K562 (cell line): ENCODE measurements around the gene ANKRD34A. TPM values are rescaled to one million over a fixed set of nuclear protein-coding genes. Genes with fewer than 3 reads are reported as not detected.

Experiments
- CHCHD3 ChIP-seq: fragments of 250-450 bp; sonication (Bioruptor Pico); IDR thresholded peaks from 2 replicates; pipeline ENCODE4 v2.1.2; 2022; ENCODE audit warnings: mild to moderate bottlenecking
- EZH2 ChIP-seq: IDR thresholded peaks from 2 replicates; pipeline ENCODE4 v1.6.1; 2012; ENCODE audit warnings: low read depth, mild to moderate bottlenecking, inconsistent platforms, low read length, borderline replicate concordance
- HINFP ChIP-seq: fragments of 450-650 bp; conservative IDR thresholded peaks from 2 replicates; pipeline ENCODE4 v1.6.1; 2016; ENCODE audit warnings: missing genetic modification characterization, low read depth, mild to moderate bottlenecking, control low read depth, missing compliant biosample characterization
- JUNB ChIP-seq: fragments of 450-650 bp; formaldehyde crosslinking; conservative IDR thresholded peaks from 2 replicates; pipeline ENCODE4 v1.4.0; 2020; ENCODE audit warnings: mild to moderate bottlenecking
- MCM5 ChIP-seq: fragments of 450-650 bp; IDR thresholded peaks from 2 replicates; pipeline ENCODE4 v1.6.1; 2016; ENCODE audit warnings: low read depth
- MEIS2 ChIP-seq: fragments of 450-650 bp; IDR thresholded peaks from 2 replicates; pipeline ENCODE4 v1.6.1; 2014; ENCODE audit warnings: mild to moderate bottlenecking; ENCODE audit not compliant: partially characterized antibody
- NFRKB ChIP-seq: fragments of 450-650 bp; IDR thresholded peaks from 2 replicates; pipeline ENCODE4 v1.6.1; 2016; ENCODE audit warnings: low read depth
- NFXL1 ChIP-seq: fragments of 450-650 bp; formaldehyde crosslinking; IDR thresholded peaks from 2 replicates; pipeline ENCODE4 v1.4.0; 2021; ENCODE audit warnings: mild to moderate bottlenecking
- PHTF2 ChIP-seq: fragments of 250-450 bp; sonication (Bioruptor Pico); IDR thresholded peaks from 2 replicates; pipeline ENCODE4 v1.5.0; 2021; ENCODE audit warnings: mild to moderate bottlenecking
- RFX7 ChIP-seq: fragments of 250-450 bp; sonication (Bioruptor Pico); IDR thresholded peaks from 2 replicates; pipeline ENCODE4 v1.5.1; 2021; ENCODE audit warnings: mild to moderate bottlenecking
- THRA ChIP-seq: fragments of 450-650 bp; IDR thresholded peaks from 2 replicates; pipeline ENCODE4 v1.6.1; 2017; ENCODE audit warnings: mild to moderate bottlenecking, moderate library complexity
- ZBTB34 ChIP-seq: fragments of 250-450 bp; sonication (Bioruptor Pico); IDR thresholded peaks from 2 replicates; pipeline ENCODE4 v1.8.0; 2021; ENCODE audit warnings: mild to moderate bottlenecking, moderate library complexity
- ZC3H4 ChIP-seq: sonication (generic); formaldehyde crosslinking; IDR thresholded peaks from 2 replicates; pipeline ENCODE4 v1.9.0; 2021; ENCODE audit warnings: missing genetic modification reagents, borderline replicate concordance
- ZNF318 ChIP-seq, 2 experiments: fragments of 450-650 bp; IDR thresholded peaks; 2 replicates each; pipeline ENCODE4 v1.6.1; 2016; ENCODE audit warnings: mild to moderate bottlenecking in 2 of 2, borderline replicate concordance in 1 of 2, low read depth in 1 of 2, moderate library complexity in 1 of 2
- ZNF586 ChIP-seq: fragments of 450-650 bp; formaldehyde crosslinking; conservative IDR thresholded peaks from 2 replicates; pipeline ENCODE4 v1.4.0; 2020; ENCODE audit warnings: mild to moderate bottlenecking, moderate library complexity
- ZZZ3 ChIP-seq: fragments of 450-650 bp; IDR thresholded peaks from 2 replicates; pipeline ENCODE4 v1.6.1; 2016; ENCODE audit warnings: antibody characterized with exemption, mild to moderate bottlenecking, moderate library complexity
- polyA plus RNA-seq, 8 experiments: library from polyadenylated mRNA; depleted of rRNA in 4 of 8; stranded (reverse) in 5 of 8; unstranded in 3 of 8; fragments of >200 nt; fragmentation: Nextera tagmentation in 2 of 8; fragmentation: Illumina TruSeq in 1 of 8; extraction: Ambion mirVana in 2 of 8; extraction: Trizol in 1 of 8; gene quantifications; 2 replicates each; pipeline versions ENCODE4 v1.2.1 to v1.2.3, GENCODE V29; 2011 to 2014; ENCODE audit warnings: inconsistent platforms in 1 of 8, missing spikeins in 1 of 8
- total RNA-seq, 7 experiments: library from RNA; depleted of rRNA in 6 of 7; stranded (reverse); fragments of >200 nt in 6 of 7; fragmentation: Illumina TruSeq in 2 of 7; extraction: Trizol in 2 of 7; gene quantifications; 2 replicates each; pipeline versions ENCODE4 v1.2.1 to v1.2.3, GENCODE V29; 2011 to 2021; ENCODE audit warnings: low replicate concordance in 1 of 7

ANKRD34A gene
- total and polyA plus RNA-seq, 9 of the 15 experiments (the other 6 are each of a cell fraction or from before 2014, with no cell fraction given): 0.06 to 1.6 (median 0.43) TPM

GRCh38 chr1:145991735-145992412 lies 27.5 kb upstream of the ANKRD34A start (continued):
- no peak for TF ChIP-seq HINFP (tag)
- peak; percentile 69; the same call in 1 of the 2 replicates for TF ChIP-seq NFXL1
- TF ChIP-seq NFRKB: no peak
- no peak for TF ChIP-seq ZNF318 (IDR thresholded peaks at IDR 0.05; ENCODE audit: borderline replicate concordance in 1 of 2, low read depth in 1 of 2)
- no peak for TF ChIP-seq THRA
- peak; percentile 96 for TF ChIP-seq ZNF586 (CRISPR knock-in tag)
- no peak for TF ChIP-seq MCM5
- peak; percentile 81 for TF ChIP-seq PHTF2
- no peak for TF ChIP-seq MEIS2
- no peak for TF ChIP-seq JUNB (CRISPR knock-in tag)
- TF ChIP-seq CHCHD3: 0 out of 2 replicates have a peak, but pooled peaks have one; percentile 83
- TF ChIP-seq RFX7: peak; percentile 98
- no peak for TF ChIP-seq ZC3H4
- no peak for TF ChIP-seq EZH2
- no peak for TF ChIP-seq ZZZ3
- no peak for TF ChIP-seq ZBTB34
